Measurements from ENCODE around the gene SORT1. TPM values are rescaled to one million over a fixed set of nuclear protein-coding genes. Genes with fewer than 3 reads are reported as not detected.

Gene SORT1
- total RNA-seq, 2 donors from 2014 or later = 1.5 to 1.8 TPM

- ATAC-seq = no peak
- Mint-ChIP-seq H3K9me3 (no peaks in the 10 kb centered on the region), H3K27ac (no peak overlapping the region), H3K36me3 (no peaks in the 10 kb centered on the region)
- DNase-seq (ENCODE audit: low spot score in 2 of 2) = no peak
These were observed 129.1 kb downstream of the SORT1 start for GRCh38 chr1:109268431-109269211.

DNA sequence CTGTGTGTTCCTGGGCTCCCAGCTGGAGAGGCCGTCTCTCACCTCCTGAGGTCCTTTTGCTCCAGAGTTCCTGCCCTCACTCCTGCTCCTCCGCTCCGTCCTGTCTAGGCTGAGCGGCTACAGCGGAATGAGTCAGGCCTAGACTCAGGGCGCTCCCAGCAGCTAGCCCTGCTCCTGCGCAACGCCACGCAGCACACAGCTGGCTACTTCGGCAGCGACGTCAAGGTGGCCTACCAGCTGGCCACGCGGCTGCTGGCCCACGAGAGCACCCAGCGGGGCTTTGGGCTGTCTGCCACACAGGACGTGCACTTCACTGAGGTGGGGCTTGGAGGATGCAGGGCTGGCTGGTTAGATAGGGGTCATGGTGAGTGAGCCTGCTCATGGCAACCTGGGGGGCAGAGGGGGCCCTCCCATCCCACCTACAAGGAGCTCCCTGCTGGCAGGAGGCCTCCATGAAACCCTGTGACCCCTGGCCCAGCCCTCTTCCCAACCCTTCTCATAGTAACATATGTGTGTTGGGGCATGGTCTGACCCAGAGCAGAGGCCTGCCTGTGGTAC, 129.9 kb downstream of the SORT1 start:
- ATAC-seq (no peak), DNase-seq (ENCODE audit: low spot score in 2 of 2) (no peak)
- Mint-ChIP-seq H3K9me3 (no peaks in the 10 kb centered on the region), H3K27ac (no peak overlapping the region), H3K36me3 (no peaks in the 10 kb centered on the region)

DNA sequence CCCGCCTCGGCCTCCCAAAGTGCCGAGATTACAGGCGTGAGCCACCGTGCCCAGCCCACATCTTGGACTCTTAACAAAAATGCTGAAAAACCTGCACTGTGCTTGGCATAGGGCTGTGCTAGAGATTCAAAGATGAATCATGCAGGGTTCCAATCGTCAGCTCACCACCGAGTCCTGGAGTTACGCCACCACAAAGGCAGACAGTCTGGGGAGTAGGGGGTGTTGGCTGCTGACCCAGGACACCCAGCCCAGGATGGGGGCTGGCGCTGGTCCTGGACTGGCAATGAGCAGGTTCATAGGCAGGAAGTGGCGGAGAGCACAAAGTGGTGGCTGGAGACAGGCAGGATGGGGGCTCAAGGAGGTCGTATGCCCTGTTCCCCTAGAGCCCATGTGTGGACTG, 130.8 kb downstream of the SORT1 start:
- DNase-seq (ENCODE audit: low spot score in 2 of 2) (no peak), ATAC-seq (no peak)
- H3K9me3 Mint-ChIP-seq = no peaks in the 10 kb centered on the region
- no peaks in the 10 kb centered on the region for H3K36me3 Mint-ChIP-seq
- H3K27ac Mint-ChIP-seq = peak overlapping the region in 1 of 2 donors; percentile 14

DNA sequence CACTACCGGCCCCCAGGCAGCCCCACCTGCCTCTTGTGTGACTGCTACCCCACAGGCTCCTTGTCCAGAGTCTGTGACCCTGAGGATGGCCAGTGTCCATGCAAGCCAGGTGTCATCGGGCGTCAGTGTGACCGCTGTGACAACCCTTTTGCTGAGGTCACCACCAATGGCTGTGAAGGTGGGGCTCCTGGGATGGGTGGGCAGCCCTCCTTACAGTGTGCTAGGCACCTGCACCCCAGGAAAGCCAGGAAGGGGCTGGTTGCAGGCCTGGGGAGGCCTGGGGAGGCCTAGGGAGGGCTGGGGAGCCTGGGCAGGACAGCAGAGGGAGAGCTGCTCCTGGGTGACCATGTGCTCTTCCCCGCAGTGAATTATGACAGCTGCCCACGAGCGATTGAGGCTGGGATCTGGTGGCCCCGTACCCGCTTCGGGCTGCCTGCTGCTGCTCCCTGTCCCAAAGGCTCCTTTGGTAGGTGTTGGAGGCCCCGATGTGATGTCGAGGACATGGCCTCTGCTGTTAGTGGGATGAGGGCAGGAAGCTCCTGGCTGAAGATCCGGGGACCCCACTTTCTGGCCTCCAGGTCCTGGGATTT, 131.9 kb downstream of the SORT1 start:
- Mint-ChIP-seq H3K9me3 (no peaks in the 10 kb centered on the region), H3K27ac (no peak overlapping the region), H3K36me3 (no peaks in the 10 kb centered on the region)
- no peak for ATAC-seq
- no peak for DNase-seq (ENCODE audit: low spot score in 2 of 2)

GRCh38 chr1:109265016-109265415, 132.7 kb downstream of the SORT1 start:
- no peak for DNase-seq (ENCODE audit: low spot score in 2 of 2)
- H3K27ac Mint-ChIP-seq = no peak overlapping the region
- H3K36me3 Mint-ChIP-seq = no peaks in the 10 kb centered on the region
- no peak for ATAC-seq
- H3K9me3 Mint-ChIP-seq = no peaks in the 10 kb centered on the region

DNA sequence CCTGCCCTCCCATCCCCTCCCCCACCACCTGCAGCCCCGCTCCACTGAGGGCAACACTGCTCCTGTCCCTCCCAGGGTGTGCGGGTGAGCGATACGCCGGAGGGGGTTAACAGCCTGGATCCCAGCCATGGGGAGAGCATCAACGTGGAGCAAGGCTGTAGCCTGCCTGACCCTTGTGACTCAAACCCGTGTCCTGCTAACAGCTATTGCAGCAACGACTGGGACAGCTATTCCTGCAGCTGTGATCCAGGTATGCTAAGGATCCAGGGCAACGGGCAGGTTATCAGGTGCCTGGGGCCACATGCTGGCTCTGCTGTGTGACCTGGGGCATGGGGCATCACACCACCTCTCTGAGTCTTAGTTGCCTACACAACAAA, 133.4 kb downstream of the SORT1 start:
- DNase-seq (ENCODE audit: low spot score in 2 of 2) (no peak), ATAC-seq (no peak)
- Mint-ChIP-seq H3K36me3 (no peaks in the 10 kb centered on the region), H3K9me3 (no peaks in the 10 kb centered on the region), H3K27ac (no peak overlapping the region)

DNA sequence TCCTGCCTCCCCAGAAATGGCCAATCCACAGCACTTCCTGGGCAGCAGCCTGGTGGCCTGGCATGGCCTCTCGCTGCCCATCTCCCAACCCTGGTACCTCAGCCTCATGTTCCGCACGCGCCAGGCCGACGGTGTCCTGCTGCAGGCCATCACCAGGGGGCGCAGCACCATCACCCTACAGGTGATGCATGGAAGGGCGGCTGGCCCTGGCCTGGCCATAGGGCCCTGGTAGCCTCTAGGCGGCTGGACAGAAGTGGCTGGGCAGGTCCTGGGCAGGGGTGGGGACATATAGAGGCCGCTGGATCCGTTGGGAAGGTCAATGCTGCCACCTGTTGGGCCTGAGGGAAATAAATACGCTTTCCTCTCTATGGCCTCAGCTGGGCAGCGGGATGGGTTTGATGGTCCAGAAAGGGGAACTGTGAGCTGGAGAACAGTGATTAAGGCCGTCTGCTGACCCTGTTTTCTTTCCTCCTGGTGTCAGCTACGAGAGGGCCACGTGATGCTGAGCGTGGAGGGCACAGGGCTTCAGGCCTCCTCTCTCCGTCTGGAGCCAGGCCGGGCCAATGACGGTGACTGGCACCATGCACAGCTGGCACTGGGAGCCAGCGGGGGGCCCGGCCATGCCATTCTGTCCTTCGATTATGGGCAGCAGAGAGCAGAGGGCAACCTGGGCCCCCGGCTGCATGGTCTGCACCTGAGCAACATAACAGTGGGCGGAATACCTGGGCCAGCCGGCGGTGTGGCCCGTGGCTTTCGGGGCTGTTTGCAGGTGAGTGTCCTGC, 133.9 kb downstream of the SORT1 start:
- no peaks in the 10 kb centered on the region for H3K9me3 Mint-ChIP-seq
- ATAC-seq (peak; percentile 96 to 97), DNase-seq (ENCODE audit: low spot score in 2 of 2) (peak; percentile 82 to 95)
- H3K36me3 Mint-ChIP-seq = no peaks in the 10 kb centered on the region
- peak overlapping the region; percentile 37 to 47 for H3K27ac Mint-ChIP-seq

DNA sequence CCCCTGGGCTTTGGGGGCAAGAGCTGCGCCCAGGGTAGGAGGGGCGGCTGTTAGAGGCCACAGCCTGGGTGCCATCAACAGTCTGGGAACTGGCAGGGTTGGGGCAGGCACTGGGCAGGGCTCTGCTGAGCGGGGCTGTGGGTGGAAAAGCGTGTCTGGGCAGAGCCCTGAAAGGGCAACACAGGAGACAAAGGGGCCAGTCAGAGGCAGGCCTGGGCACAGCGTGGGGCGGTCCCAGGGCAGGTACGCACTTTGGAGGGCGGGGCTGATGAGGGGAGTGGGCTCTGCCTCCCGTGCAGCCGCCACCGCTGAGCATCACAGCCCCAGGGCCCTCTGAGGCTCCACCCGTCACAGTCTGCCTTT, 134.5 kb downstream of the SORT1 start:
- Mint-ChIP-seq H3K27ac (peak overlapping the region in 1 of 2 donors; percentile 37), H3K9me3 (no peaks in the 10 kb centered on the region), H3K36me3 (no peaks in the 10 kb centered on the region)
- DNase-seq (ENCODE audit: low spot score in 2 of 2) (no peak), ATAC-seq (peak; percentile 21 to 51)

DNA sequence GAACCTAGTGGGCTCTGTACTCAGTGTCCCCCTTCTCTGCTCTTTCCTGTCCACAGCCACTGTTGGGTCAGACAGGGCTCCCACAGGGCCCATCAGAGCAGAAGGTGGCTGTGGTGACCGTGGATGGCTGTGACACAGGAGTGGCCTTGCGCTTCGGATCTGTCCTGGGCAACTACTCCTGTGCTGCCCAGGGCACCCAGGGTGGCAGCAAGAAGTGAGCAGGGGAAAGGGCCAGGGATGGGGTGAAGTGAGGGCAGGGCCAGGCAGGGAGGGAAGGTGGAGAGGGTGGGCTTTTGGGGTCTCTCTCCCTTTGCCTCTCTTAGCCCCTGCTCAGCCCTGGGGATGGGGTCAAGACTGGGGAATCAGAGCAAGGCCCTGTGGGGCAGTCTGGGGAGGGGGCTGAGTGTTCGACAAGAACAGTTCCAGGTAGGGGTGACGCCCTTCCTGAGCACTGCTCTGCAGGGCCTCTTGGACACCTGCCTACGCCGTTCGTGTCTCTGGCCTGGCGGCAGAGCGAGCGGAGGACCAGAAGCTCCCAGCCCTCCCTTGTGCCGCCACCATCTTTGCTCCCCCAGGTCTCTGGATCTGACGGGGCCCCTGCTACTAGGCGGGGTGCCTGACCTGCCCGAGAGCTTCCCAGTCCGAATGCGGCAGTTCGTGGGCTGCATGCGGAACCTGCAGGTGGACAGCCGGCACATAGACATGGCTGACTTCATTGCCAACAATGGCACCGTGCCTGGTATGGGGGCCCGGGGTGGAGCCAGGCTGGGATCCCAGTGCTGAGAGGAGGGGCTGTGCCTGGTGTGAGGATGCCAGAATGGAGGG, 135.3 kb downstream of the SORT1 start:
- DNase-seq (ENCODE audit: low spot score in 2 of 2) (no peak), ATAC-seq (no peak)
- peak overlapping the region in 1 of 2 donors; percentile 37 for H3K27ac Mint-ChIP-seq
- no peaks in the 10 kb centered on the region for H3K36me3 Mint-ChIP-seq
- H3K9me3 Mint-ChIP-seq = no peaks in the 10 kb centered on the region

DNA sequence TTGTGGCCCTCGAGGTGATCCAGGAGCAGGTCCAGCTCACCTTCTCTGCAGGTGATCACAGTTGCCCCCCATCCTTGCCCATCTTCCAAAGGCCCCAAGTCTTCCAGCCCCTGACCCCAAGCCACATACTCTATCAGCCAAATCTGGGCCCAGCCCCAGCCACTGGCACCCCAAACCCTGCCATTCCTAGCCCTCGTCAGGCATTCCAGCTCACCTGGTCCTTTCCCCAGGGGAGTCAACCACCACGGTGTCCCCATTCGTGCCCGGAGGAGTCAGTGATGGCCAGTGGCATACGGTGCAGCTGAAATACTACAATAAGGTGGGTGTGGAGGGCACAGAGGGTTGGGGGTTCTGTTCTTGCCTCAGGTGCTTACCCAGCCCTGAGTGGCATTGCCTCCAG, 136.1 kb downstream of the SORT1 start:
- ATAC-seq = no peak
- H3K9me3 Mint-ChIP-seq = no peaks in the 10 kb centered on the region

DNA sequence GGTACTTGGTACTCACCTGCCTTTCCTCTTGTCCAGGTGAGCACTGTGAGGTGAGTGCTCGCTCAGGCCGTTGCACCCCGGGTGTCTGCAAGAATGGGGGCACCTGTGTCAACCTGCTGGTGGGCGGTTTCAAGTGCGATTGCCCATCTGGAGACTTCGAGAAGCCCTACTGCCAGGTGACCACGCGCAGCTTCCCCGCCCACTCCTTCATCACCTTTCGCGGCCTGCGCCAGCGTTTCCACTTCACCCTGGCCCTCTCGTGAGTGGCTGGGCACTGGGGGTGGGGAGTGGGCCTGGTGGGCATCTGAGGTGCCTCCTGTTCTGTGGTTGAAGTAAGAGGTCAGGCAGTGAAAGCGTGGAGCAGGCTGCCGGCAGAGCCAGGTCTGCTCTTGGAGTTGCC, 136.7 kb downstream of the SORT1 start:
- H3K36me3 Mint-ChIP-seq = no peaks in the 10 kb centered on the region
- no peak overlapping the region for H3K27ac Mint-ChIP-seq
- ATAC-seq (no peak), DNase-seq (ENCODE audit: low spot score in 2 of 2) (no peak)
- no peaks in the 10 kb centered on the region for H3K9me3 Mint-ChIP-seq

More for the DNA sequence above, 136.1 kb downstream of the SORT1 start:
- H3K27ac Mint-ChIP-seq = no peak overlapping the region
- no peak for DNase-seq (ENCODE audit: low spot score in 2 of 2)
- H3K36me3 Mint-ChIP-seq = no peaks in the 10 kb centered on the region

GRCh38 chr1:109259674-109260557, 137.8 kb downstream of the SORT1 start:
- Mint-ChIP-seq H3K27ac (no peak overlapping the region), H3K9me3 (no peaks in the 10 kb centered on the region), H3K36me3 (no peaks in the 10 kb centered on the region)
- no peak for ATAC-seq
- DNase-seq (ENCODE audit: low spot score in 2 of 2) = no peak
